Activated naive CD4-positive, alpha-beta T cell treated with anti-CD3 and anti-CD28 coated beads, Interleukin-2, amount 10 ng/mL, durations not matched to agents 7 days and 5 days (primary cell): Measurements from ENCODE around the gene EPB41L2.

Source experiments
- CTCF ChIA-PET: fragments of 350-600 bp; sonication (Branson Sonifier 250); formaldehyde crosslinking; loops from one replicate; lab custom pipeline; 2021; ENCODE audit warnings: antibody characterized with exemption; lab: Charles Lee
- DNase-seq: peaks from one replicate; pipeline ENCODE4 v3.0.0-alpha.2; 2020
- H3K27ac Mint-ChIP-seq: one replicate; pipeline ENCODE4 v1.8.0; 2021; ENCODE audit warnings: mild to moderate bottlenecking, moderate library complexity, mixed read lengths
- H3K27me3 Mint-ChIP-seq: one replicate; pipeline ENCODE4 v1.8.0; 2021; ENCODE audit warnings: mild to moderate bottlenecking, mixed read lengths
- H3K36me3 Mint-ChIP-seq: one replicate; pipeline ENCODE4 v1.8.0; 2021; ENCODE audit warnings: mixed read lengths
- H3K4me1 Mint-ChIP-seq: one replicate; pipeline ENCODE4 v1.8.0; 2021; ENCODE audit warnings: mixed read lengths
- H3K4me3 Mint-ChIP-seq: one replicate; pipeline ENCODE4 v1.8.0; 2021; ENCODE audit warnings: mild to moderate bottlenecking, moderate library complexity, mixed read lengths
- H3K9me3 Mint-ChIP-seq: one replicate; pipeline ENCODE4 v1.8.0; 2021; ENCODE audit warnings: mixed read lengths

EPB41L2 gene

DNA sequence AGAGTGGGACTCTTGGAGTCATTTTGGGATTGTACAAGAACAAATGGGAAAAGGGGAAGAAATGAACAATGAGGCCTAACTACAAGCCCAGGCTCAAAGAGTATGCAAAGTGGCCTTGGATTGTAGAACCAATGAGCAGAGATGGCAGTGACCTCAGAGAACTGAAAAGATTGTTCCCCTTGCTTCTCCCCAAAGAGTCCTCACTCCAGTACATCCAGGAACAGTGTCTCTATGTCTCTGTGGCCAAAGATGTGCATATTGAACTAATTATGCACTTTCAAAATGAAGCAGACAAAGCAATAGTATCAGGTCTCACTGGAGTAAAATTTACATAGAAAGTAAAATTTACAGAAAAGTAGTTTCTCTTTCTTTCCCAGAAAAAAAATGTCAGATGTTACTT, 154.9 kb downstream of the EPB41L2 start:
- Mint-ChIP-seq H3K36me3 (peaks cover 1% of the 10 kb centered on the region), H3K9me3 (peaks cover 1% of the 10 kb centered on the region), H3K4me3 (no peak overlapping the region), H3K27ac (no peak overlapping the region), H3K4me1 (peaks cover 9% of the 10 kb centered on the region), H3K27me3 (no peaks in the 10 kb centered on the region)
- CTCF ChIA-PET, result no interaction called here
- no peak for DNase-seq

GRCh38 chr6:130907687-130908086, 155.4 kb downstream of the EPB41L2 start:
- no peak for DNase-seq
- H3K36me3 Mint-ChIP-seq, result peaks cover 1% of the 10 kb centered on the region
- H3K9me3 Mint-ChIP-seq, result peaks cover 1% of the 10 kb centered on the region
- H3K27ac Mint-ChIP-seq, result no peak overlapping the region
- CTCF ChIA-PET, result no interaction called here
- H3K4me3 Mint-ChIP-seq, result no peak overlapping the region
- peaks cover 4% of the 10 kb centered on the region for H3K4me1 Mint-ChIP-seq
- no peaks in the 10 kb centered on the region for H3K27me3 Mint-ChIP-seq

DNA sequence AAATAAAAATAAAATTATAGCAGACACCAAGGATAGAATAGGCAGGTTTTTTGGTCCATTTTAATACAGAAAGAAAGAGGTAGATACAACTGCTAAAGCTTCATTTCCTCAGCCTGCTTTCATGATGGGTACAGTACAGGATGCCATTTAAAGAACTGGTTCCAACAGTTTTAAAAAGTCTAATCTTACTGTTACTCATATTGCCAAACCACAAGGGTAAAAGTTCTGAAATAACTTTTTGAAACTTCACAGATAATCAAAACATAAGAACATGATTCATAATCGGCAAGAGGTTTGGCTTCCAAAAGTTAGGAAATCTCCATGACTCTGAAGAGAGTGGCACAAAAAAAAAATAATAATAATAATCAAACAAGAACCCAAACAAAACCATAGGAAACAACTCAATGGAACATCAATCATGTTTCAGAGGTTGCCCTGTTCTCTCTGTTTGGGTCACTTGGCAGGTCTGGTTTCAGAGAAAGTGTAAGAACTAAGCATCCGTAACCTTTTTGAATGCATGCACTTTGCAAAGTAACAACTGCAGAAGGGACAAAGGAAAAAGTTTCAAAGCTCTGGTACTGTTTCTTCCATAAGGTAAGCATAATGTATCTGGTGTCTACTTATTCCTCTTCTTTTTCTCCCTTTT, 156.2 kb downstream of the EPB41L2 start:
- H3K4me1 Mint-ChIP-seq, result no peaks in the 10 kb centered on the region
- no peak for DNase-seq
- peaks cover 1% of the 10 kb centered on the region for H3K36me3 Mint-ChIP-seq
- H3K27ac Mint-ChIP-seq, result no peak overlapping the region
- H3K4me3 Mint-ChIP-seq, result no peak overlapping the region
- H3K9me3 Mint-ChIP-seq, result peaks cover 1% of the 10 kb centered on the region
- H3K27me3 Mint-ChIP-seq, result no peaks in the 10 kb centered on the region
- CTCF ChIA-PET, result interaction anchor here (2.2 kb wide), 1 partner anchor 22 kb away, joined by 5 read pairs; no protein-coding TSS in a partner anchor

DNA sequence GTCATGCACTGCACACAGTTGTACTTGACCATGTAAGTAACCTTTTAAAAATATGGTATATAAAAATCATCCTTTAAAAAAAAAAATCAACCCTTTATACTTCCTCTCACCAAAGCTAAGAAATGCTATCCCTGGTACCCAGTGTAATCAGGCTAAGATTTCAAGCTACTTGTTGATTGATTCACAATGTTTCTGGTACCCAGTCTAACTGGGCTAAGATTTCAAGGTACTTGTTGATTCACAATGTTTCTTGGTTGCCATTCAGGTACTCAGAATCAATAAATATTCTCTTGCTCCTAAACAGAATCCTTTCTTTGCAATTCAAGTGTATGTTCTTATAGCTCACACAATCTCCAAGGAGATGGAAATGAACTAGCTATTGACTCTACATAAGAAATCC, 159.4 kb downstream of the EPB41L2 start:
- DNase-seq, result no peak
- Mint-ChIP-seq H3K27ac (no peak overlapping the region), H3K36me3 (no peaks in the 10 kb centered on the region), H3K4me3 (no peak overlapping the region), H3K4me1 (no peaks in the 10 kb centered on the region), H3K27me3 (no peaks in the 10 kb centered on the region), H3K9me3 (no peaks in the 10 kb centered on the region)
- CTCF ChIA-PET, result interaction anchor here (1.1 kb wide), 1 partner anchor 214 kb away, joined by 4 read pairs; no protein-coding TSS in a partner anchor

GRCh38 chr6:130903007-130903406, 160.0 kb downstream of the EPB41L2 start:
- Mint-ChIP-seq H3K36me3 (no peaks in the 10 kb centered on the region), H3K27ac (no peak overlapping the region), H3K4me3 (no peak overlapping the region), H3K4me1 (no peaks in the 10 kb centered on the region), H3K9me3 (no peaks in the 10 kb centered on the region), H3K27me3 (no peaks in the 10 kb centered on the region)
- CTCF ChIA-PET, result interaction anchor here (1.1 kb wide), 1 partner anchor 214 kb away, joined by 4 read pairs; no protein-coding TSS in a partner anchor
- no peak for DNase-seq

GRCh38 chr6:130900913-130901312, 162.1 kb downstream of the EPB41L2 start:
- DNase-seq, result no peak
- Mint-ChIP-seq H3K27ac (no peak overlapping the region), H3K4me3 (no peak overlapping the region), H3K36me3 (no peaks in the 10 kb centered on the region), H3K4me1 (no peaks in the 10 kb centered on the region), H3K27me3 (no peaks in the 10 kb centered on the region), H3K9me3 (no peaks in the 10 kb centered on the region)
- CTCF ChIA-PET, result no interaction called here

DNA sequence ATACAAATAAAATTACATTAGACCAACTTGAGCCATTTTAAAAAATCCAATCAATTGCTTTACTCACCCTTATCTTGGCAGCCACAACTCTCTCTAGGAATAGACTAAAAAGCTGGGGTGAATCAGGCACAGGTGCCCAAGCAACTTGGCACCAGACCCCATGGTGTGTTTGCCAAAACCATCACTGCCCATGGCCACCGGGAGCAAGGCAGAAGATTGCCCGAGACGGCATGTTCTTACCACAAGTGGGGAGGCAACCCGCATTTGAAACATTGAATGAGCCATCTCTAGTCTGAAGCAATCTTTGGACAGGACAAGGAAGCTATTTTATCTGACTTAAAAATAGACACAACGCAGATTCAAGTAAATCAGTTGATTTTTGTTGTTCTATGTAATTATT, 166.8 kb downstream of the EPB41L2 start:
- Mint-ChIP-seq H3K27ac (no peak overlapping the region), H3K9me3 (no peaks in the 10 kb centered on the region), H3K4me1 (no peaks in the 10 kb centered on the region), H3K27me3 (no peaks in the 10 kb centered on the region), H3K36me3 (no peaks in the 10 kb centered on the region), H3K4me3 (no peak overlapping the region)
- DNase-seq, result no peak
- CTCF ChIA-PET, result interaction anchor here (1.3 to 1.9 kb wide), 2 partner anchors 9 to 11 kb away, joined by 3 to 9 read pairs; no protein-coding TSS in a partner anchor

DNA sequence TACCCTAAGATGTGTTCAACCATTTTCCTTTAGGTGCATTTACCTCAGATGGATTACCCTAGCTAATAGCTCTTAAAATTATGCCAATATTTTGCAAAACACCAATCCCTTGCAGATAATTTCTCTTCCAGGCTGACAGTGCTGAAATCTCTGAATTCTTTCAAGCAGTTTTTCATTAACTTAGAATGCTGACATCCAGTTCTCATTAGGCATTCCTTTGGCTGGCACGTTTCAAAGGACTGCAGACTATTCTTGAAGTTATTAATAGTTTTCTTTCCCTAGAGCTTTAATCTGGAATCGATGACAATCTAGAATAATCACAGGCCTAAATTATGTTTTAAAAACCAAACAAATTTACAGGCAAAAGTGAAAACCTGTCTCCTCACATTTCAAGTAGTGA, 167.5 kb downstream of the EPB41L2 start:
- H3K36me3 Mint-ChIP-seq, result no peaks in the 10 kb centered on the region
- no peaks in the 10 kb centered on the region for H3K4me1 Mint-ChIP-seq
- CTCF ChIA-PET, result interaction anchor here (0.9 to 1.9 kb wide), 3 partner anchors 8 to 222 kb away, joined by 3 to 9 read pairs (median 3); no protein-coding TSS in a partner anchor
- no peak overlapping the region for H3K4me3 Mint-ChIP-seq
- no peak overlapping the region for H3K27ac Mint-ChIP-seq
- no peaks in the 10 kb centered on the region for H3K27me3 Mint-ChIP-seq
- no peak for DNase-seq
- no peaks in the 10 kb centered on the region for H3K9me3 Mint-ChIP-seq

DNA sequence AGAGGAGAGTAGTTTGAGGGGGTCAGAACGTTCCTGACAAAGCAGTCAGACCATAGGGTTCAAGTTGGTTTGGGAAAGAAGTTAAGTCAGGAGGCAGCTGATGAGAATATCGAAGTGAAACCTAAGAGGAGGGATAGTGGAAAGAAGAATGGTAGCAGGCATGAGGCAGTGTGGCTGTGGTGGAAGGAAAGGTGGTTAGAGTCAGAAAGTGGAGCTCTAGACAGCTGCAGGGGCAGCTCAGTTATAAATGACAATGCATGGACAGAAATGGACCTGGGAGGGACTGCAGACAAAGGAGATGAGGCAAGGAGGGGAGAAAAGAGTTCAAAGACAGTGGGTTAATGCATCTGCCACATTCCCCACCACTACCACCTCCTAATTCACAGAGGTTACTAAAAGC, 169.3 kb downstream of the EPB41L2 start:
- H3K4me3 Mint-ChIP-seq, result no peak overlapping the region
- no peaks in the 10 kb centered on the region for H3K36me3 Mint-ChIP-seq
- H3K4me1 Mint-ChIP-seq, result no peaks in the 10 kb centered on the region
- H3K27ac Mint-ChIP-seq, result no peak overlapping the region
- DNase-seq, result no peak
- H3K9me3 Mint-ChIP-seq, result no peaks in the 10 kb centered on the region
- CTCF ChIA-PET, result interaction anchor here (1.0 to 1.1 kb wide), 2 partner anchors 9 to 223 kb away, joined by 3 read pairs; no protein-coding TSS in a partner anchor
- H3K27me3 Mint-ChIP-seq, result no peaks in the 10 kb centered on the region

GRCh38 chr6:130893277-130893676, 169.8 kb downstream of the EPB41L2 start:
- no peak overlapping the region for H3K4me3 Mint-ChIP-seq
- CTCF ChIA-PET, result interaction anchor here (1.1 kb wide), 1 partner anchor 9 kb away, joined by 3 read pairs; no protein-coding TSS in a partner anchor
- no peaks in the 10 kb centered on the region for H3K27me3 Mint-ChIP-seq
- DNase-seq, result no peak
- H3K36me3 Mint-ChIP-seq, result no peaks in the 10 kb centered on the region
- H3K4me1 Mint-ChIP-seq, result no peaks in the 10 kb centered on the region
- H3K27ac Mint-ChIP-seq, result no peak overlapping the region
- no peaks in the 10 kb centered on the region for H3K9me3 Mint-ChIP-seq

DNA sequence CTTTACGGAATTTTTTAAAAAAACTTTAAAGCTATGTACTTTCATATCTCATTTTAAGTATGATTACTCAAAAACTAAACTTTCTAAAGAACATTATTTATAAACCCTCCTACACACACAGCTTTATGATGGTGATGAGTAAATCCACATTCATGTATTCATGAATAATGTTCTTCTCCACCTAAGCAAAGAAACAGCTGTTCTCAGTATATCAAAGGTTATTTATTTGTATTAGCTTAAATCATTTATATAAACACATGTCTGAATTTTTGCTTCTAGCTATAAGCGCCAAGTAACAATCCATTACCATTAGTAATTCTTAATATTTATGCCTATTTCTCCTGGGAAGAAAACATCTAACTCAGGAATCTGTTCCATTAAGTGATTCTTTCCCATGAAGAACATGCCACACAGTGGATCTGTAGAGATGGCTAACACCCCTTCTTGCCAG, 172.5 kb downstream of the EPB41L2 start:
- Mint-ChIP-seq H3K27ac (no peak overlapping the region), H3K27me3 (no peaks in the 10 kb centered on the region), H3K9me3 (no peaks in the 10 kb centered on the region), H3K4me1 (no peaks in the 10 kb centered on the region), H3K4me3 (no peak overlapping the region), H3K36me3 (no peaks in the 10 kb centered on the region)
- CTCF ChIA-PET, result interaction anchor here (0.7 to 2.3 kb wide), 2 partner anchors 226 to 924 kb away, joined by 3 to 11 read pairs; no protein-coding TSS in a partner anchor
- DNase-seq, result no peak

DNA sequence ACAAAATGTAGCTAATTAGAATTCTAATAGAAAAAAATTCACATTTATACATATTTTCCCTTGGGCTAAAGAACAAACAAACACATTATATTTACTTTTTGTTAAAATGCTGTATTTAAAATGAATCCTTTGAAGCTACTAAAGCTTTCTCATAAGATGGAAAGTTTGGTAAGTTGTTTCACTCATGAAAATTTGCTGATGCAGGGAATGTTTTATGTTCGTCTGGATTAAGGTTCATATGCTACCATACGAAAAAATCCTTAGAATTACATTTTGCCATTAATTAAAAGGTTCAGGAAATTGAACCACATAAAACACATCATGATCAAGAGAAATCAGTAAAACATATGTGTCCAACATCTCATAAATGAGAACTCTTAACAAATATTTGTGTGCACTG, 173.6 kb downstream of the EPB41L2 start:
- no peak for DNase-seq
- no peaks in the 10 kb centered on the region for H3K36me3 Mint-ChIP-seq
- no peaks in the 10 kb centered on the region for H3K9me3 Mint-ChIP-seq
- H3K27ac Mint-ChIP-seq, result no peak overlapping the region
- H3K27me3 Mint-ChIP-seq, result no peaks in the 10 kb centered on the region
- H3K4me3 Mint-ChIP-seq, result no peak overlapping the region
- CTCF ChIA-PET, result interaction anchor here (2.3 kb wide), 1 partner anchor 228 kb away, joined by 11 read pairs; no protein-coding TSS in a partner anchor
- no peaks in the 10 kb centered on the region for H3K4me1 Mint-ChIP-seq

DNA sequence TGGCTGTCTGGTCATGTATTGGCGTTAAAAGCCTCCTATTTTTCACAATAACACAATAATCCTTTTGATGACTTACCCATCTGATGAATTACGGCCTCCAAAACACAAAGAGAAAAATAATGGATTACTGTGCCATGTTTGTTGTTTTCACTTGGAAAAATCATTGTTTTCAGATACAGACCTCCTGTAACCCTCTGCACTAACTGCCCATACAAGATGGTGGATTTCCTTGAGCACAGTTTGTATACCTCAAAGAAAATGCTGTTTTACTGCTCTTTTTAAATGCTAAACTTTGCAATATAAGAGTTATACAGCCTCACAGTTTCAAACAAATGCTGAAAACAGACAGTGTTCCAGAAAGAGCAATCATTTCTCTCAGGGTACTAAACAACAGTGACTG, 174.8 kb downstream of the EPB41L2 start:
- DNase-seq, result no peak
- CTCF ChIA-PET, result interaction anchor here (0.7 to 1.6 kb wide), 2 partner anchors 228 to 646 kb away, joined by 3 to 9 read pairs; no protein-coding TSS in a partner anchor
- Mint-ChIP-seq H3K4me1 (no peaks in the 10 kb centered on the region), H3K4me3 (no peak overlapping the region), H3K36me3 (no peaks in the 10 kb centered on the region), H3K9me3 (no peaks in the 10 kb centered on the region), H3K27me3 (no peaks in the 10 kb centered on the region), H3K27ac (no peak overlapping the region)

GRCh38 chr6:130886966-130887365, 176.1 kb downstream of the EPB41L2 start:
- Mint-ChIP-seq H3K36me3 (no peaks in the 10 kb centered on the region), H3K4me1 (no peaks in the 10 kb centered on the region), H3K4me3 (no peak overlapping the region), H3K9me3 (no peaks in the 10 kb centered on the region), H3K27me3 (no peaks in the 10 kb centered on the region), H3K27ac (no peak overlapping the region)
- DNase-seq, result no peak
- CTCF ChIA-PET, result interaction anchor here (0.9 to 1.6 kb wide), 2 partner anchors 9 to 230 kb away, joined by 3 to 9 read pairs; no protein-coding TSS in a partner anchor
